Measurements from ENCODE around the gene SESN1. TPM values are rescaled to one million over a fixed set of nuclear protein-coding genes. Genes with fewer than 3 reads are reported as not detected.
A peak's percentile ranks its signal among the peaks of the same experiment; 100 is the strongest.

The SESN1 gene
- total RNA-seq, 1 donor from 2014 or later: 58.9 TPM

DNA sequence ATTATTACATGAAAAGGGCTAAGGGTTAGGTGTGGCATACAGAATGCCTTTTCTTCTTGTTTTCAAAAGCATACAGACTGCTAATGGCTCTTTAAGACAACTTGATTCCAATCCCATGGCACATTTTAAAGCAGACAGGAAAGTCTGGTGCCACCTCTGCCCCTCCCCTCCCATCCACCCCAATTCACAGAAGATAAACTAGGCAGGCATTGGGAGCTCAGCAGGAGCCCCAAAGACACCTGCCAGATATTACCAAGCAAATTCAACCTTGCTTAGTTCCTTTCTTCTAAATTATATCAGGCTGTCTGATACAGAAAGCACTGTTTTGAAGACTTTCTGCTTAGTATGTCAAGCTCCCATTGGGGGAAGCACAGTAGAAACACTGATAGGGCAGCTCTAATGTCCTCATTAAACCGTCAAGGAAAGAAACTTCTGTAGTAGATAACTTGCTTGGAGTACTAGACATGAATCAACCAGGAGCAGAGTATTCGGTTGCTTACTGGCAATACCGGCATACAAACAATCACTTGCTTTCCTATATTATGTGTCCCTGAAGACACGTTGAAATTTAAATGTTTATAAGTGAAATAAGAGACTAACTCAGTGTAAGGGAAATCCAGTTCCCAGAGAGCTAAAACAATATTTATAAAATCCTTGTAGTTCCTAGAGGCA, 13.0 kb downstream of the SESN1 start:
- Histone ChIP-seq H3K4me1 (peaks cover 39% of the 10 kb centered on the region), H3K27ac (no peak overlapping the region), H3K9me3 (no peaks in the 10 kb centered on the region), H3K27me3 (no peaks in the 10 kb centered on the region), H3K36me3 (peaks cover 0 to 8% of the 10 kb centered on the region in 2 donors), H3K4me3 (no peak overlapping the region)
- DNase-seq (ENCODE audit: extremely low spot score in 2 of 2): no peak
- no peak for TF ChIP-seq POLR2AphosphoS5 (IDR thresholded peaks at IDR 0.05; ENCODE audit: insufficient read depth in 1 of 2, low read depth in 1 of 2)
- TF ChIP-seq CTCF (IDR thresholded peaks at IDR 0.05): no peak
- TF ChIP-seq POLR2A (IDR thresholded peaks at IDR 0.05): no peak
- intact Hi-C loops (cut with DNase I): no loop called here

DNA sequence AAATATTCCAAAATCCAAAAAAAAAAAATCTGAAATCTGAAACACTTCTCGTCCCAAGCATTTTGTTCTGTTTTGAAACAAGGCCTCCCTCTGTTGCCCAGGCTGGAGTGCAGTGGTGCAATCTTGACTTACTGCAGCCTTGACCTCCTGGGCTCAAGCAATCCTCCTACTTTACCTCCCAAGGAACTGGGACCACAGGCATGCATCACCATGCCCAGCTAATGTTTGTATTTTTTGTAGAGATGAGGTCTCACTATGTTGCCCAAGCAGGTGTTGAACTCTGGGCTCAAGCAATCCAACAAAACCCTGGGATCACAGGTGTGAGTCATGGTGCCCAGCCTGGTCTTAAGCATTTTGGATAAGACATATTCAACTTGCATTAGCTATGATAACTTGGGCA, 13.6 kb downstream of the SESN1 start:
- intact Hi-C loops (cut with DNase I): no loop called here
- DNase-seq (ENCODE audit: extremely low spot score in 2 of 2): no peak
- Histone ChIP-seq H3K4me3 (no peak overlapping the region), H3K27ac (no peak overlapping the region), H3K4me1 (peaks cover 45% of the 10 kb centered on the region), H3K27me3 (no peaks in the 10 kb centered on the region), H3K36me3 (peaks cover 0 to 6% of the 10 kb centered on the region in 2 donors), H3K9me3 (no peaks in the 10 kb centered on the region)
- no peak for TF ChIP-seq POLR2A (IDR thresholded peaks at IDR 0.05)

- H3K27me3 ChIP-seq: no peaks in the 10 kb centered on the region
- intact Hi-C loops (cut with DNase I): loop anchor here (5.0 to 10.0 kb wide), 2 partner anchors 175 to 538 kb away; no protein-coding TSS in a partner anchor
- no peak for TF ChIP-seq POLR2A (IDR thresholded peaks at IDR 0.05)
- peak in 1 of 2 donors; percentile 41 for TF ChIP-seq POLR2AphosphoS5 (IDR thresholded peaks at IDR 0.05; ENCODE audit: insufficient read depth in 1 of 2, low read depth in 1 of 2)
- H3K27ac ChIP-seq: peak overlapping the region; percentile 62
- peaks cover 53% of the 10 kb centered on the region for H3K4me1 ChIP-seq
- no peaks in the 10 kb centered on the region for H3K36me3 ChIP-seq
- no peaks in the 10 kb centered on the region for H3K9me3 ChIP-seq
- DNase-seq (ENCODE audit: extremely low spot score in 2 of 2): no peak
- no peak overlapping the region for H3K4me3 ChIP-seq
These were observed 14.7 kb downstream of the SESN1 start for GRCh38 chr6:109079981-109080380.

DNA sequence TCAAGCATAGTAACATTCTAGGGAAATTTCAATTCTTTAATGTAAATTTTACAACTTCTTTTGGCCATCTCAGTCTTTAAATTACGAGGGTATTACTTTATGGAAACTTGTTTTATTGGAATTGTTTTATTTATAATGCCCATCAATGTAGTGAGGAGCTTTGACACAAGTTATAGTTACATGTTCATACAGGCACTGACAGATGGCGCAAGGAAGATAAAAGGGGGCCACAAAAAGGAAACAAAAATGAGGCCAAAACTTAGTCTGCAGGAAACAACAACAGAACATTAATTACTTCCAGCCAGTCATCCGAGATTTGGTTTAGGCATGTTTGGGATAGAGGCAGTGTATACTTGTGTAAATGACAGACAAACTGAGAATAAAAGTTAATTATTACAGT, 18.3 kb downstream of the SESN1 start:
- peak overlapping the region; percentile 40 for H3K27ac ChIP-seq
- no peaks in the 10 kb centered on the region for H3K9me3 ChIP-seq
- H3K36me3 ChIP-seq: no peaks in the 10 kb centered on the region
- peaks cover 57% of the 10 kb centered on the region for H3K4me1 ChIP-seq
- intact Hi-C loops (cut with DNase I): loop anchor here (5.0 to 10.0 kb wide), 2 partner anchors 172 to 534 kb away; no protein-coding TSS in a partner anchor
- TF ChIP-seq POLR2A (IDR thresholded peaks at IDR 0.05): no peak
- no peak for TF ChIP-seq POLR2AphosphoS5 (IDR thresholded peaks at IDR 0.05; ENCODE audit: insufficient read depth in 1 of 2, low read depth in 1 of 2)
- TF ChIP-seq CTCF (IDR thresholded peaks at IDR 0.05): no peak
- no peaks in the 10 kb centered on the region for H3K27me3 ChIP-seq
- DNase-seq (ENCODE audit: extremely low spot score in 2 of 2): no peak
- H3K4me3 ChIP-seq: no peak overlapping the region

- intact Hi-C loops (cut with DNase I): loop anchor here (5.0 to 10.0 kb wide), 2 partner anchors 171 to 534 kb away; no protein-coding TSS in a partner anchor
- Histone ChIP-seq H3K27me3 (no peaks in the 10 kb centered on the region), H3K4me1 (peaks cover 54% of the 10 kb centered on the region), H3K27ac (peak overlapping the region; percentile 40), H3K36me3 (no peaks in the 10 kb centered on the region), H3K9me3 (no peaks in the 10 kb centered on the region), H3K4me3 (no peak overlapping the region)
- TF ChIP-seq CTCF (IDR thresholded peaks at IDR 0.05) (no peak), POLR2A (IDR thresholded peaks at IDR 0.05) (no peak), POLR2AphosphoS5 (IDR thresholded peaks at IDR 0.05; ENCODE audit: insufficient read depth in 1 of 2, low read depth in 1 of 2) (no peak)
- no peak for DNase-seq (ENCODE audit: extremely low spot score in 2 of 2)
These were observed 18.7 kb downstream of the SESN1 start for GRCh38 chr6:109075934-109076333.

GRCh38 chr6:109074133-109074415, 20.6 kb downstream of the SESN1 start:
- no peak overlapping the region for H3K4me3 ChIP-seq
- H3K9me3 ChIP-seq: no peaks in the 10 kb centered on the region
- no peaks in the 10 kb centered on the region for H3K27me3 ChIP-seq
- no peaks in the 10 kb centered on the region for H3K36me3 ChIP-seq
- intact Hi-C loops (cut with DNase I): loop anchor here (10.0 kb wide), 1 partner anchor 169 kb away; no protein-coding TSS in a partner anchor
- H3K27ac ChIP-seq: no peak overlapping the region
- TF ChIP-seq CTCF (IDR thresholded peaks at IDR 0.05) (no peak), POLR2A (IDR thresholded peaks at IDR 0.05) (no peak), POLR2AphosphoS5 (IDR thresholded peaks at IDR 0.05; ENCODE audit: insufficient read depth in 1 of 2, low read depth in 1 of 2) (no peak)
- peaks cover 41% of the 10 kb centered on the region for H3K4me1 ChIP-seq
- DNase-seq (ENCODE audit: extremely low spot score in 2 of 2): no peak

All from vagina (tissue), 2 donors.